HepG2 (cell line): Measurements from ENCODE around the gene RBBP8NL. TPM values are rescaled to one million over a fixed set of nuclear protein-coding genes. Genes with fewer than 3 reads are reported as not detected.

Experiments used
- ATRX ChIP-seq: sonication (generic); formaldehyde crosslinking; IDR thresholded peaks from 2 replicates; pipeline ENCODE4 v1.4.0; 2020; ENCODE audit warnings: missing genetic modification reagents, borderline replicate concordance
- DMAP1 ChIP-seq: IDR thresholded peaks from 2 replicates; pipeline ENCODE4 v1.6.1; 2016
- ERF ChIP-seq: IDR thresholded peaks from 2 replicates; pipeline ENCODE4 v1.6.1; 2018; ENCODE audit warnings: missing biosample characterization, missing genetic modification reagents
- FOXK2 ChIP-seq: fragments of 450-650 bp; IDR thresholded peaks from 2 replicates; pipeline ENCODE4 v1.6.1; 2016
- GATA4 ChIP-seq: sonication (generic); IDR thresholded peaks from 2 replicates; pipeline ENCODE4 v1.6.1; 2016; ENCODE audit warnings: antibody characterized with exemption, low read depth, borderline replicate concordance
- HCFC1 ChIP-seq: fragments of 150-350 bp; IDR thresholded peaks from 2 replicates; pipeline ENCODE4 v1.6.1; 2014; ENCODE audit warnings: low read depth, low read length
- HDAC2 ChIP-seq: sonication (generic); formaldehyde crosslinking; IDR thresholded peaks from 2 replicates; pipeline ENCODE4 v1.4.0; 2020; ENCODE audit warnings: missing genetic modification reagents
- JUNB ChIP-seq: sonication (generic); formaldehyde crosslinking; IDR thresholded peaks from 2 replicates; pipeline ENCODE4 v1.8.0; 2022; ENCODE audit warnings: missing genetic modification reagents, mild to moderate bottlenecking, borderline replicate concordance
- KAT7 ChIP-seq: IDR thresholded peaks from 2 replicates; pipeline ENCODE4 v1.6.1; 2018; ENCODE audit warnings: borderline replicate concordance, missing compliant biosample characterization
- MED13 ChIP-seq: sonication (generic); formaldehyde crosslinking; IDR thresholded peaks from 2 replicates; pipeline ENCODE4 v1.5.0; 2020; ENCODE audit warnings: missing genetic modification reagents
- MYPOP ChIP-seq: sonication (generic); formaldehyde crosslinking; IDR thresholded peaks from 2 replicates; pipeline ENCODE4 v1.8.1; 2023; ENCODE audit warnings: mild to moderate bottlenecking, moderate library complexity, missing genetic modification reagents
- PITX1 ChIP-seq: sonication (generic); formaldehyde crosslinking; IDR thresholded peaks from 2 replicates; pipeline ENCODE4 v1.5.1; 2020; ENCODE audit warnings: mild to moderate bottlenecking, missing genetic modification reagents
- PTBP1 ChIP-seq: fragments of 200-400 bp; formaldehyde crosslinking; IDR thresholded peaks from 2 replicates; pipeline ENCODE4 v1.6.1; 2018; ENCODE audit warnings: low read length, low read depth; ENCODE audit not compliant: poor library complexity, severe bottlenecking
- REPIN1 ChIP-seq: sonication (generic); formaldehyde crosslinking; IDR thresholded peaks from 2 replicates; pipeline ENCODE4 v1.8.0; 2022; ENCODE audit warnings: missing genetic modification reagents, low read depth, mild to moderate bottlenecking, borderline replicate concordance
- RNF2 ChIP-seq: fragments of 450-650 bp; conservative IDR thresholded peaks from 2 replicates; pipeline ENCODE4 v1.6.1; 2016; ENCODE audit warnings: low read depth
- SALL1 ChIP-seq: sonication (generic); formaldehyde crosslinking; IDR thresholded peaks from 2 replicates; pipeline ENCODE4 v1.8.0; 2022; ENCODE audit warnings: mild to moderate bottlenecking, missing genetic modification reagents
- TEAD3 ChIP-seq: optimal IDR thresholded peaks from 2 replicates; pipeline ENCODE3; 2016; ENCODE audit warnings: borderline replicate concordance
- YEATS4 ChIP-seq: sonication (generic); formaldehyde crosslinking; IDR thresholded peaks from 2 replicates; pipeline ENCODE4 v1.4.0; 2020; ENCODE audit warnings: missing genetic modification reagents, borderline replicate concordance
- ZNF367 ChIP-seq: sonication (generic); formaldehyde crosslinking; IDR thresholded peaks from 2 replicates; pipeline ENCODE4 v1.4.0; 2020; ENCODE audit warnings: missing genetic modification reagents, borderline replicate concordance
- ZNF382 ChIP-seq: sonication (generic); formaldehyde crosslinking; IDR thresholded peaks from 2 replicates; pipeline ENCODE4 v1.5.0; 2020; ENCODE audit warnings: missing genetic modification reagents, mild to moderate bottlenecking, borderline replicate concordance
- ZNF556 ChIP-seq: sonication (generic); formaldehyde crosslinking; IDR thresholded peaks from 2 replicates; pipeline ENCODE4 v1.4.0; 2020; ENCODE audit warnings: mild to moderate bottlenecking, missing genetic modification reagents, borderline replicate concordance
- ZNF574 ChIP-seq: sonication (generic); formaldehyde crosslinking; IDR thresholded peaks from 2 replicates; pipeline ENCODE4 v1.4.0; 2020; ENCODE audit warnings: missing genetic modification reagents
- ZNF614 ChIP-seq: IDR thresholded peaks from 2 replicates; pipeline ENCODE4 v1.6.1; 2018; ENCODE audit warnings: missing biosample characterization, missing genetic modification reagents, inconsistent platforms, borderline replicate concordance
- ZNF616 ChIP-seq: sonication (generic); formaldehyde crosslinking; IDR thresholded peaks from 2 replicates; pipeline ENCODE4 v1.5.0; 2020; ENCODE audit warnings: low read depth, mild to moderate bottlenecking, missing genetic modification reagents
- ZNF746 ChIP-seq: sonication (generic); formaldehyde crosslinking; IDR thresholded peaks from 2 replicates; pipeline ENCODE4 v1.8.0; 2022; ENCODE audit warnings: mild to moderate bottlenecking, missing genetic modification reagents
- ZNF781 ChIP-seq: sonication (generic); formaldehyde crosslinking; IDR thresholded peaks from 2 replicates; pipeline ENCODE4 v1.5.1; 2020; ENCODE audit warnings: borderline replicate concordance, mild to moderate bottlenecking, missing genetic modification reagents; ENCODE audit errors: not compliant biosample characterization
- polyA plus RNA-seq, 8 experiments: library from polyadenylated mRNA; depleted of rRNA in 3 of 8; stranded (reverse) in 7 of 8; unstranded in 1 of 8; fragments of >200 nt; fragmentation: Illumina TruSeq in 4 of 8; extraction: Trizol in 4 of 8; gene quantifications; 2 replicates each; pipeline versions ENCODE4 v1.2.1 to v1.2.3, GENCODE V29; 2011 to 2016; ENCODE audit warnings: low read depth in 4 of 8, missing spikeins in 1 of 8, mixed read lengths in 1 of 8; ENCODE audit not compliant: insufficient read depth in 1 of 8
- total RNA-seq, 5 experiments: library from RNA; depleted of rRNA; stranded (reverse); fragments of >200 nt; fragmentation: Illumina TruSeq; extraction: Trizol; gene quantifications; 2 replicates each; pipeline ENCODE4 v1.2.3, GENCODE V29; 2016; ENCODE audit warnings: low read depth in 1 of 5
- TF ChIP-seq, protein P1 (sequence below): sonication (generic); formaldehyde crosslinking; IDR thresholded peaks from 2 replicates; pipeline ENCODE4 v1.8.0; 2022; ENCODE audit warnings: missing genetic modification reagents, low read depth, mild to moderate bottlenecking, borderline replicate concordance

Gene RBBP8NL
- total and polyA plus RNA-seq, 2 of the 13 experiments (the other 11 are each of a cell fraction or from before 2014, with no cell fraction given), result 0.69 to 0.86 TPM

DNA sequence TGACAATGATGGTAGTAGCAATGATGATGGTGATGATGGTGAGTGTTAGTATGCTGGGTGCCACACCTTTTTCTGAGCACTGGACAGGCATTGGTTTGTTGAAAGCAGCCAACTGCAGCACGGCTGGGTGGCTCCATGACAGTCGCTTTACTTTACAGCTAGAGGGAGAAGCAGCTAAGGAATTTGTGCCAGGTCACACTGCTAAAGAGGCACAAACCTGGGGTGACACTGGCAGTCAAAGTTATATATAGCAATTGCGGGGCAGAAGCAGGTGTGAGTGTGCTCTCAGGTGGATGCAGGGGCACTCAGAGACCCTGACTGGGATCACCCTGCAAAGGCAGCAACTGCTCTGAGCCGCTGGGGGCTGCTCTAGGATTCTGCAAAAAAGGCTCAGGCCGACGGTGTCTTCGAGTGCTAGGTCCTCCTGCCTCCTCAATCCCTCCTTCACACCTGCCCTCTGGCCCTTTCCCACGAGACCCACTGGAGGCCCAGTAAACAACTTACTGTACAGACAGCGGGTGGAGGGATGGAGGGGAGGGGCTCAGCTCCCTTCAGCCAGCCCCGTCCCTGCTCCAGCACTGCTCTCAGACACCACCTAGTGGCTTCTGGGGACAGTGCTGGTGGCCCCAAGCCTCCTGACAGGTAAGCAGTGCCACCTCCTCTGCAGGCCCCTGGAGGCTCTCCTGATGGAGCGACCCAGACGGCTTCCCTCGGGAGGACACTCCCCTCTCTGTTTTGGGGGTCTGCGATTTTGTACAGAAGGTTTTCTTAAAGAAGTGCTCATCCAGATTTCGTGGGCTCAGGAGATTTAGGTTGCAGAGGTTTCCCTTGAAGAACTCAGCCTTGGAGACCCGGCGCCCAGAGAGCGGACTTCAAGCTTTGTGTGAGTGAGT lies 44.8 kb downstream of the RBBP8NL start (continued):
- TF ChIP-seq ZNF382 (CRISPR knock-in tag) (no peak), ZNF367 (CRISPR knock-in tag) (0 out of 2 replicates have a peak, but pooled peaks have one; percentile 0), JUNB (no peak), ZNF746 (CRISPR knock-in tag) (no peak; the same call in 1 of the 2 replicates), YEATS4 (CRISPR knock-in tag) (peak; percentile 68), ZNF614 (CRISPR knock-in tag) (peak; percentile 84; the same call in 1 of the 2 replicates), ZNF556 (peak; percentile 78), GATA4 (no peak), ZNF781 (CRISPR knock-in tag) (peak; percentile 24), MED13 (CRISPR knock-in tag) (peak; percentile 50; the same call in 1 of the 2 replicates), DMAP1 (CRISPR knock-in tag) (peak; percentile 49; the same call in 1 of the 2 replicates), ZNF574 (CRISPR knock-in tag) (peak; percentile 91), KAT7 (0 out of 2 replicates have a peak, but pooled peaks have one; percentile 45), PTBP1 (peak; percentile 97), ERF (peak; percentile 83), SALL1 (CRISPR knock-in tag) (peak; percentile 89), TEAD3 (CRISPR knock-in tag) (peak; percentile 68), ZNF616 (no peak; the same call in 1 of the 2 replicates), REPIN1 (CRISPR knock-in tag) (peak; percentile 92), PITX1 (CRISPR knock-in tag) (no peak; the same call in 1 of the 2 replicates), HDAC2 (peak; percentile 19; the same call in 1 of the 2 replicates), HCFC1 (no peak), MYPOP (CRISPR knock-in tag) (no peak), FOXK2 (no peak), ATRX (CRISPR knock-in tag) (no peak), RNF2 (0 out of 2 replicates have a peak, but pooled peaks have one; percentile 30)
- TF ChIP-seq, protein P1, sequence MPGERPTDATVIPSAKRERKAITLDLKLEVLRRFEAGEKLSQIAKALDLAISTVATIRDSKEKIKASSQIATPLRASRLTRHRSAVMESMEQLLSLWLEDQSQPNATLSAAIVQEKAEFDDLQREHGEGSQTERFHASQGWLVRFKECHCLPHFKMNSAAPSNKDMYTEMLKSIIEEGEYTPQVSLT (CRISPR knock-in tag), result no peak
